NOMO-1 (cell line): Measurements from ENCODE around the gene MGAM2.
A peak's percentile ranks its signal among the peaks of the same experiment; 100 is the strongest.
"Not testable (repeated sequence)": the region's sequence is repeated elsewhere in the genome, so short reads cannot be mapped to it uniquely, and the experiment has no call there.

Source experiments
- DNase-seq, 2 experiments: peaks; one replicate each; lab custom pipeline; 2025; ENCODE audit not compliant: unreplicated experiment in 2 of 2; lab: John Stamatoyannopoulos, UW

The MGAM2 gene

GRCh38 chr7:142111499-142111898 is at the start of gene MGAM2:
Gene MGAM2, plus strand, starts transcription at chr7:142111718. Its CDS starts 5,156 bp downstream, at chr7:142116874.
- peak in 1 of 2 experiments; percentile 17 for DNase-seq

GRCh38 chr7:142063551-142064442 is 47.7 kb upstream of the MGAM2 start:
- no peak for DNase-seq

- DNase-seq, result no peak
Observed at GRCh38 chr7:142066536-142066935, 45.0 kb upstream of the MGAM2 start.

GRCh38 chr7:142077762-142078161 is 33.8 kb upstream of the MGAM2 start:
- DNase-seq, result no peak

GRCh38 chr7:142083605-142084004 is 27.9 kb upstream of the MGAM2 start:
- DNase-seq, result no peak

GRCh38 chr7:142085428-142085827 is 26.1 kb upstream of the MGAM2 start:
- DNase-seq, result no peak

GRCh38 chr7:142088022-142088714 is 23.4 kb upstream of the MGAM2 start:
- DNase-seq, result no peak

- no peak for DNase-seq
Observed at GRCh38 chr7:142089035-142089434, 22.5 kb upstream of the MGAM2 start.

- DNase-seq, result no peak
Observed at GRCh38 chr7:142091961-142092360, 19.6 kb upstream of the MGAM2 start.

GRCh38 chr7:142094861-142095260 is 16.7 kb upstream of the MGAM2 start:
- DNase-seq, result no peak

- DNase-seq, result no peak
Observed at GRCh38 chr7:142097571-142097970, 13.9 kb upstream of the MGAM2 start.

GRCh38 chr7:142098004-142098403 is 13.5 kb upstream of the MGAM2 start:
- DNase-seq, result peak; percentile 3 to 28

- not testable (repeated sequence) for DNase-seq
Observed at GRCh38 chr7:142099347-142099746, 12.2 kb upstream of the MGAM2 start.

GRCh38 chr7:142100634-142101033 is 10.9 kb upstream of the MGAM2 start:
- DNase-seq, result no peak

- DNase-seq, result not testable (repeated sequence)
Observed at GRCh38 chr7:142101794-142102193, 9.7 kb upstream of the MGAM2 start.

- DNase-seq, result peak; percentile 45 to 80
Observed at GRCh38 chr7:142104550-142105527, 6.7 kb upstream of the MGAM2 start.

GRCh38 chr7:142108728-142109505 is 2.6 kb upstream of the MGAM2 start:
- no peak for DNase-seq

- DNase-seq, result no peak
Observed at GRCh38 chr7:142110098-142110497, 1.4 kb upstream of the MGAM2 start.

GRCh38 chr7:142110638-142111037 is 880 bp upstream of the MGAM2 start:
- no peak for DNase-seq

- no peak for DNase-seq
Observed at GRCh38 chr7:142112086-142112485, 568 bp downstream of the MGAM2 start.
